HG03095 (cell line): ENCODE measurements around the gene ADRA2B.
"Not testable (repeated sequence)": the region's sequence is repeated elsewhere in the genome, so short reads cannot be mapped to it uniquely, and the experiment has no call there.

Source experiments
- ATAC-seq: cut with Tn5 transposase; IDR thresholded peaks from one replicate; pipeline ENCODE4 v1.9.1; 2021; ENCODE audit warnings: moderate library complexity; ENCODE audit not compliant: unreplicated experiment

ADRA2B gene

GRCh38 chr2:96116424-96116878 is at the start of gene ADRA2B:
Gene ADRA2B, minus strand, starts transcription at chr2:96116571. Its CDS starts 422 bp downstream, at chr2:96116149.
- peak; percentile 36 for ATAC-seq

DNA sequence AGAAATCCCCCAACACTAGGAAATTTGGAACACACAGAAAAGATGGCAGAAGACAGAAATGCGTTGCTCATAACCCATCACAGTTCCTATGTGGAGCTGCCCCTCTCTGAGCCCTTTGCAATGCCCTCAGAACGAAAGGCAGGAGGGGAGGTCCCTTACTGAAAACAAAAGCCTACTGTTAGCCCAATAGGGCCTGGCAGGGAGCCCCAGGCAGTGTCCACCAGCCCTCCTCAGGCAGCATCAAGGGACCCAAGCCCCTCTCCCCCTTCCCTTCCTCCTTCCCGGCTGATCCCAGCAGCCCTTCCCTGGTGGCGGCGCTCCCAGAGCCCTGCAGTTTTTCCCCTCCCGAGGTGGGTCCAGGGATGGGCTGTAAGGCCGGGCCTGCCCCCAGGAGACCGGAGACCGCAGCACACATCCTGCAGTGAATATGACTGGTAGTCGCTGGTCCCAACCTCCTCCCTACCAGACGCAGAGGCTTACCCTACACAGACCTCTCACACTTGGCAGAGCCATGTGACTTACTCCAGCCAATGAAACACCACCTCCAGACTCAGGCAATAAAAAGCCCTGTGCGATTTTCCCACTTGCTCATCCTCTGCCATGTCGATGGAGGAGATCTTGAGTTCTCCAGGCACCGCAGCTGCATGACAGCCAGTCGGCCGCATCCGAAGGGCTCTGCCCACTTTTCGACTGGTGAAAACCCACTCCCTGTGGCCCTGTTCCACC is 48.3 kb upstream of the ADRA2B start:
- peak; percentile 73 for ATAC-seq

DNA sequence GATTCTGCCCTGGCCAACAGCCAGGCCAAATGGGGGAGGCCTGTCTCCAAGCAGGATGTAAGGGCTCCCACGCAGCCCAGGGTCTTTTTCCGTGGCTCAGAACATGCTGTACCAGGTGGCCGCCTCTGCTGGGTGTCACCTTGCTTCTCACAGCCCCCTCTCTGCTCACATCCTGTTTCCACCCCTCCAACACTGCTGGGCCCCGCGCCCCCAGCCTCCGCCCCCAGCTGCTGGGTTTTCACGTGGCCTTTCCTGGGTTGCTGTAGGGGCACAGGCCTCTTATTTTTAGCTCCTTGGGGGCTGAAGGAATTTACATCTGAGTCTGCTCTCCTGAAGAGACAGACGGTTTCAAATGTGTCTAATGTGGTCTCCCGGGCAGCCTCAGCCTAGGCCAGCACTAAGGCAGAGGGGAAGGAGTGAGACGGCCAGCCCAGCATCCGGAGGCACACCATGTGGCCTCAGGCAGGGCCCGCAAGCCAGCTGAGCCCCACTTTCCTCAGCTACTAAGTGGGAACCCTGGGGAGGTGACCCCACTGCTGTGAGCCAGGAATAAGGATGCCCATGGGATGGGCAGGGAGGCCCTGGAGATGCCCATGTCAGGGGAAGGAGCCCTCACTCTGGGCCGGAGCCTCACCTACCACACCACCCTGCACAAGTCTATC is 47.5 kb upstream of the ADRA2B start:
- peak; percentile 52 for ATAC-seq

DNA sequence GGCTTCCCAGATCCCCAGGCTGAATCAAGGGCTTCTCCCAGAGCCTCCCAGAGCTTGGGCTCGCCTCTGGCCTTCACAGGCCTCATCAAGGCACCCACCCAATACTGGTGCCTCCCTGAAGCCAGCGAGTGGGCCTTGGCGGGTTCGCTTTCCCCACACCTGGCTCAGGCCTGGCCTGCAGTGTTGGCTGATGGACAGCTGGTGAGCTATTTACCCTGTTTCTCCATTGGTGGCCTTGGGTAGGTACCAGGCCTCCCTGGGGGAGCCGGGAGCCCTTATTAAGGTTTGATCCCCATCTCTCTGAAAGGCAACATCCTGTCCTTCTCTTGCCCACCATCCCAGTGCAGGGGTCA is 47.0 kb upstream of the ADRA2B start:
- no peak for ATAC-seq

- no peak for ATAC-seq
Measured at GRCh38 chr2:96161898-96162297, 45.5 kb upstream of the ADRA2B start.

GRCh38 chr2:96160366-96160765 is 44.0 kb upstream of the ADRA2B start:
- ATAC-seq, result not testable (repeated sequence)

DNA sequence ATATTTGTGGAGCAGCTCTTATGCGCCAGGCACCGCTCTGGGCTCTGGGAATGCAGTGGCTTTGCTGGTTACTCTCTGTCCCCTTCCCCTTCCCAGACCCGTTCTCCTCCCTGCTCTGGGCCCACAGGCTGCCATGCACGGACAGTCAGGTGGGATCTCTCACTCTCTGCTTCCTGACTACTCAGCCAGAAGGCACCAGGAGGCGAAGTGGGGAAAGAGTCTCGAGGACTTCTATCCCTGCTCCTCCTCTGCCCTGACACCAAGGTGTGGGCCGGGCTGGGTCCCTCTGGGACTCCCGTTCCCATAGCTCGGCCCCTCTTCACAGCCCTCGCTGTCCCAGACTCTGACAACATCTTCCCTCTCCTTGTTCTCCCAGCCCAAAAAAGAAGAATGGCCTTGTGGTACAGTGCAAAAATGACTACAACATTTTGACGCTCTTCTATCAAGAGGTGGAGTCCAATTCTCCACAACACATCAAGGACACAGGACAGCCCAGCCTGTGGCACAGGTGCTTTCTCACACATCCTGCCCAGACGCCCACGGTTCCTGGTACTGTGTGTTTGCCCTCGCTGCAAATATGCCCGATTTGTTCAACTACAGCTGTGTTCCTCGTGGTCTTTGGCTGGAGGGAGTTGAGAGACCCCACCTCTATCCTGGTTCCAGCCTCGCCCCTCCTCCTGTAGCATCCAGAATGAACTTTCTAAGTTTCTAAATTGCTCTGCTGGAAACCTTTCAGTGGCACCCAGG is 42.9 kb upstream of the ADRA2B start:
- ATAC-seq, result no peak

DNA sequence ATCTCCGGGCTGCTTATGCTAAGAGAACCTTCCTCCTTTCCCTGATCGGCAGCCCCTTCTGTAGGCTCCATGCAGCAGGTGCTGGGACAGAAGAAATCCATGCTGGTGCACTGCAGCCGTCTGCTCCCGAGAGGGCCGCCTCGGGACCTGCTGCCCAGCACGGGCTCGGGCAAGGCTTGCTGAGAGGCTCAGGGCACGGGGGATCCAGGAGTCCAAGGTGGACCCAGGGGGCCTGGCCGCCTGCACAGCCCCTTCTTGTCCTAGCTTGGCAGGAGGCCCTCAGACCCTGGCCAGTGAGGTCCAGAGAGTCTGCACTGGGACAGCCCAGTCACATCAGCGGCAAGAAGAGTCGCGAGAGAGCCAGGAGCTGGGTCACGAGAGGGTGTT is 42.2 kb upstream of the ADRA2B start:
- ATAC-seq, result no peak

DNA sequence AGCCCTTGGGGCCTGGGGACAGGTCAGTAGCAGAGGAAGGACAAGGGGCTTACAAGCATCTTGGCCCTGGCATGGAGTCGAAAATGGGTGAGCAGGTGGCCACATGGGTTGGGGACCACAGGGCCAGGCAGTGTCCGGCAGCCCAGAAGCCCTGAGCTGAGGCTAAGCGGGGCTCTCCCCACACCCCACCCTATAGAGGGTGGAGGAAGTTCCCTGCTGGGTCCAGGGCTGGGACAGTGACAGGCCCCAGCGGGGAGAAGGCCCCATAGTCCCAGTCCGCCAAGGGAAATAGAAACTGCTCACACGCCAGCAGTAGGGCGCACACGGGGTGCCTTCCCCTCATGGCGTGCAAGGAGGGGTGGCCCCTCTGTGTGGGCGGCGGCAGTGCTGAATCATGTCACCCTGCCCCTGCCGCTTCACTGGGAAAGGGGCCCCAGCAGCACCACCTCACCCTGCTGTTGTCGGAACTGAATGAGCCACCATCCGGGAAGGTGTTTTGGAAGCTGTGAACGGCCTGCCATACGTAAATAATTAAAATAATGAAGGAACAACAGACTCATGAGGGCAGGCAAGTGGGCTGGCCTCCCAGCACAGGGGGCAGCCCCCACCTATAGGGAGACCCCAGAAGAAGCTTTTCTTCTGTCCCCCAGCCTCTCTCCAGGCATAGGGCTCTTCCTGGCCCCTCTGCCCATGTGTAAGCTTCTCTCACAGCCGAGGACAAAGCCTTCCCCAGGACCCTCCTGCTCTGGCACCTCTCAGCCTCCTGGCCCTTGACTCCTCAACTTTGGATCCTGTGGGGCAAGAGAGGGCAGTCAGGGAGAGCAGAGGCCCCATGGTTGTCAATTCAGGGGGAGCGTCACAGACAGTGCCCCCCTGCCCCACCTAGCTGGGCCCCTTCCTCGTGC is 41.5 kb upstream of the ADRA2B start:
- ATAC-seq, result peak; percentile 57

DNA sequence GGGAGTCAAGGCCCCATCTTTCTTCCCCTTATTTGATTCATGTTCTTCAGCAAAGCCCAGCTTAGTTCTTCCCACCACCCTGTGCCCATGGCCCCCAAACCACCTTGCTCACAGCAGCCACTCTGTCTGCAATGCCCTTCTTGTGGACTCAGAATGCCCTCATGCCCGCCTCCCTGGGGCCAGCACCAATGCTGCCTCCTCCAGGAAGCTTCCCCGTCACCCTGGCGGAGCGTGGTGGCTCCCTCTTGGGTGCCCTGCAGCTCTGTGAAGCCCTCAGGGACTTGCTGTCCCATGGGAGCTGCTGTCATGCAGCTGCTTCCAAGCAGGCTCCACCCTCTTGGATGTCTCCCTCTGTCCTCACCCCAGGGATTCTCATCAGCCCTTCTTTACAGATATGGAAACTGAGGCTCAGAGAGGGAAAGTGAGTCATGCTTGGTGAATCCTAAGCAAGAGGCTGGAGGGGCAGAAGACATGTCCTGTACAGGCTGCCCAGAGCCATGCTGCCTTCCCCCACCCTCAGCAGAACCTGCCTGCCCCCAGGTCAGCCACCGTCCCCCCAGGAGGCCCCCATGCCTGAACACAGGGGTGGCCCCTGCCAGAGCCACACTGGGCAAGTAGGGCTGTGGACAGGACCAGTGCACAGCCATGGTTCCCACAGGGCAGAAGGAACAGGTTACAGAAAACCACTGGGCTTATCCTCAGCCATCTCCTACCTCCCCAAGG is 40.7 kb upstream of the ADRA2B start:
- ATAC-seq, result peak; percentile 40

DNA sequence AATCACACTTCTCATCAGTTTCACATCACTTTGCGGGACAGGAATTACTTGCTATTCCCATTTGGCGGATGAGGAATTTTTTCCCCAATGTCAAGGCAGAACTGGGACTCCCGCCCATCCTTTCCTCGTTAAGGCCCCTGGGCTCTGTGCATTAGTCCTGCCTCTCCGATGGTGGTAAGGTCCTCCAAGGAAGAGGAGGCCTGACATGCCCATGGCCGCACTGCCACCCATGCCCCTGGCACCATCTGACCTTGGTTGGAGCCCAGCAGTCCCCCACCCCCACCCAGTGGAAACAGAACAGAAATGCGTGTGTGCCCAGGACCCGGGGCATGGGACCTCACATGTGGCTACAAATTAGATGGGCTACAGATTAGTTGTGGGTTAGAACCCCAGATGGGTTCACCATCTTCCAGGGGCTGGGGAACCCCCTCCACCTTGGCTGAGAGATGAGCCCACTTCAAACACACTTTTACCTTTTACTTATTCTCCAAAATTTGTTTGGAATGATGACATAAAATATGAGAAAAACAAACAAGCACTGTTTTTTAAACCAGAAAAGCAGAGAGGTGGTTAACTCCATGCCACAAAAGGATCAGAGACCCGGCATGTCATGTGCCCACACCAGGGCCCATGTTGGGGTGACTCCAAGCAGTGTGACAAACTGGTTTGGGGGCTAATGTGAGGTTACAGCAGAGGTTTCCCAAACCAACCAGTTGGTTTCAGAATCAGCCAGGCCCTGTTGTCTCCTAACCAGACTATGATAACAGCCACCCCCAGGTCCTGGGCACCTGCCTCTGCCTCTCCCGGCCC is 39.8 kb upstream of the ADRA2B start:
- no peak for ATAC-seq

- ATAC-seq, result no peak
Measured at GRCh38 chr2:96154506-96155380, 38.4 kb upstream of the ADRA2B start.

DNA sequence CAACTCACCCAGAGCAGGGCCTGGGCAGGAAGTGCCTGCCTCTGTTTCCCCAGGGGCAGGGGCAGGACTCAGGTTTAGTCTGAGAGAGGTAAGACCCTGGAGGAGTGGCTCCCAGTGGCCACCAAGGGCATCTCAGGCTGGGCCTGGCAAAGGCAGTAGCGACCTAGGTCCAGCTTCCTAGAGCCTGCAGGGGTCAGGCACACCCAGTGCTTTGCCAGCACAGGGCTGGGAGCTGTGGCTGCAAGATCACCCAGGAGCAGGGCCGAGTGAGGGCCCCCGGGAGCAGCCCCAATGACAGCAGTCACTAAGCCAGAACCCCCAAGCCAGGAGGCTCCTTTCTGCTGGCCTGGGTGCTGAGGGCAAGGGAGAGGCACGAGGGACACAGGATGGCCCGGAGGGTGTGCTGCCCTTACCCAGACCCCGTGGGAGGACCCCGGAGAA is 37.6 kb upstream of the ADRA2B start:
- ATAC-seq, result no peak

GRCh38 chr2:96153291-96153713 is 36.9 kb upstream of the ADRA2B start:
- no peak for ATAC-seq

DNA sequence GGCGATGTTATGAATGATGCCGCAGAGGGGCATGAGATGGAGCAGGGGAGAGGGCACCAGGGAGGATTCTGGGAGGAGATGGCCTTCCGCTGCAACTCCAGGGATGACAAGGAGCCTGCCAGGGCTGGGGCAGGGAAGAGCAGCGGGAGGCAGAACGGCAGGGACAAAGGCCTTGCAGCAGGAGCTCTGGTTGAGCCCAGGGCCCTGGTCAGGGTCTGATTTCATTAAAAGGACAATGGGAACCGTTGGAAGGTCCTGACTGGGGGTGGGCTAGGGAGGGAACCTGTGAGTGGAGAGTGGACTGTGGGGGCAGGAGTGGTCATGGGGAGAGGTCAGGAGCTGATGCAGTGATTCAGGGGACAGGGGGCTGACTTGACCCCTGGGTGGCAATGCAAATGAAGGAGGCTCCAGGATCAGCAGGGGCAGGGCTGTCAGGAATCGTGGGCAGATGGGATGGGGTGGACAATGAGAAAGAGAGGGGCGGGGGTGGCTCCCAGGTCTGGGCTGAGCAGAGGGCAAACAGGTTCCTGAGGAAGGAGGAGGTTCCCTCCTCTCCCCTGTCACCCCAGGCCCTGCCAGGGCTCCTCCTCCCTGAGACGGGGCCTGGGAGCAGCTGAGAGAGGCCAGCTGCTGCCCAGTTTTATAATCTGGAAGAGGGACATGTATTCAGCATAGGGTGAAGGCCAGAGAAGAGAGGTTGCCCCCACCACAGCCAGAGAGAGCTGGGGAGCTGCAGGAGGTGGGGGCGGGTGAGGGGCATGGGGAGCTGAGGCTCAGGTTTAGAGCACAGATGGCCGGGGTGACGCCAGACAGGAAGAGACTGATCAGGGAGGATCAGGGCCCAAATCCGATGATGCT is 36.2 kb upstream of the ADRA2B start:
- no peak for ATAC-seq

- ATAC-seq, result no peak
Measured at GRCh38 chr2:96151595-96152303, 35.4 kb upstream of the ADRA2B start.
